ENCODE results near the gene TNFRSF1B.
"Not testable (repeated sequence)": the region's sequence is repeated elsewhere in the genome, so short reads cannot be mapped to it uniquely, and the experiment has no call there.

The TNFRSF1B gene

DNA sequence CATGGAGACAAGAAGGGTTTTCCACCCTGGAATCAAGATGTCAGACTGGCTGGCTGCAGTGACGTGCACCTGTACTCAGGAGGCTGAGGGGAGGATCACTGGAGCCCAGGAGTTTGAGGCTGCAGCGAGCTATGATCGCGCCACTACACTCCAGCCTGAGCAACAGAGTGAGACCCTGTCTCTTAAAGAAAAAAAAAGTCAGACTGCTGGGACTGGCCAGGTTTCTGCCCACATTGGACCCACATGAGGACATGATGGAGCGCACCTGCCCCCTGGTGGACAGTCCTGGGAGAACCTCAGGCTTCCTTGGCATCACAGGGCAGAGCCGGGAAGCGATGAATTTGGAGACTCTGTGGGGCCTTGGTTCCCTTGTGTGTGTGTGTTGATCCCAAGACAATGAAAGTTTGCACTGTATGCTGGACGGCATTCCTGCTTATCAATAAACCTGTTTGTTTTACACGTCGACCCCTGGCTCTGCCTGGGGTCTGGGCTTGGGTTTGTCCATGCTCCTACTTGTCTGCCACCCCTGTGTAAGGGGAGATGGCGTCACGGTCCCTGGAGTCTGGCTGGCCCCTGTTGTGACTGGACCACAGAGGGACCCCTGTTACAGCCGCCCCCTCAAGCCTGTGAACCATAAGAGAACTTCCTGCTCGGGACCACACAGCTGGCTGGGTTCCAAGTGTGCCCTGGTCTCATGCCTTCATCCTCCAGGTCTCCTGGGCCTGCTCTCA, 42.1 kb downstream of the TNFRSF1B start:
- in situ Hi-C loops (cut with HindIII; ENCODE audit: low sequenced_read_pairs) = no loop called here

DNA sequence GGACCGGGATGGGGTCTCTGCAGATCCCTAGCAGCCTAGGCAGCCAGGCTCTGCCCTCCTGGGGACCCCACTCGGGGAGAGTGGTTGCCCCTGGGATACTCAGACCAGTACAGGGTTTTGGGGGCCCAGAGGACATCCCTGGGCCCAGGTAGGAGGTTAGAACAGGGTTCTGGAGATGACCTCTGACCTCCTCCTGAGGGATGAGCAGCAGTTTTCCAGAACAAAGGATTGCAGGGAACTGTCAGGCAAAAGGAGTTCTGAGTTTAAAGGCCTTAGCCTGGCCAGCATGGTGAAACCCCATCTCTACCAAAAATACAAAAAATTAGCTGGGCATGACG, 42.7 kb downstream of the TNFRSF1B start:
- in situ Hi-C loops (cut with HindIII; ENCODE audit: low sequenced_read_pairs) = no loop called here

DNA sequence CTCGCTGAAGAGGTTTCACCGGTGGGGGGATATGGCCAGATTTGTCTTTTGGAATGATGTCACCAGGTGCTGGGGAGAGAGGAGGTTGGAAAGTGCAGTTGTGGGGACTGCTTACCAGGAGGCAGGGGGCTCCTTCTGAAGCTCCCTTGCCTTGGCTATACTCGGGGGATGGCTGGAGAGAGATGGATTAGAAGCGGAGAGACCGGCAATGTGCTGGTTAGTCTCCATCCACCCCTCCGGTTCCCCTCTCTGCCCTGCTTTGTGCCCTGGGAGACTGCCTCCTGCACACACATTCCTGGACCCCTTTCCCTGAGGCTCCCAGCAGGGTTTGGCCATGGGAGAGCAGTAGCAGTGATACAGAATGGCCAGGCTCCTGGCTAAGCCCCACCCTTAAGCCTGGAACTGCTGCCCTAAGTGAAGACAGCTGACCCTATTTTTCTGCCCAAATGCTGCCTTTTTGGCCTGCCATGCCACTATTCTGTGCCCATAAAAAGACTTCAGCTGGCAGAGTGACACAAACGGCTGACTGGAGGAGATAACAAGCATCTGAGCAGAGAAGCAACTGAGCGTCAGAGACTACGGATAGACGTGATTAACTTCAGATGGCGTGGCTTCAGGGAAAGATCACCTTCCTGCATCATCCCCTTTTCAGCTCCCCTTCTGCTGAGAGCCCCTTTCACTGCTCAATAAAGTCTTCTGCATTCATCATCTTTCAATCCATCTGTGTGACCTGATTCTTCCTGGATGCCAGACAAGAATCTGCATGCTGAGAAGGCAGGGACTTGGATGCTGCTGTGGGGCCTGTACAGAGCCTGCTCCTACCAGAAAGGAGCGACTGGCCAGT, 48.5 kb downstream of the TNFRSF1B start:
- in situ Hi-C loops (cut with HindIII; ENCODE audit: low sequenced_read_pairs) = no loop called here

DNA sequence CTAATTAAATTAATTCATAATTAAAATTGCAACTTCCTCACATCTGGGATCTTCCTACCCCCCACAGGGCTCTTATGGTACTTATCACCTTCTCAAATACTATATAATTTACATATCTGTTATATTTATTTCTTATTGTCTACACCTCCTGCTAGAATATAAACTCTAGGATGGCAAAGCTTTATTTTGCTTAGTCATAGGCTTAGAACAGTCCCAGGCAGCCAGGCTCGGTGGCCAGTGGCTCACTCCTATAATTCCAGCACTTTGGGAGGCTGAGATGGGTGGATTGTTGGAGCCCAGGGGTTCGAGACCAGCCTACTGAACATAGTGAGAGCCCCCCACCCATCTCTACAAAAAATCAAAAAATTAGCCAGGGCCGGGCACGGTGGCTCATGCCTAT, 53.0 kb downstream of the TNFRSF1B start:
- in situ Hi-C loops (cut with HindIII; ENCODE audit: low sequenced_read_pairs) = no loop called here

DNA sequence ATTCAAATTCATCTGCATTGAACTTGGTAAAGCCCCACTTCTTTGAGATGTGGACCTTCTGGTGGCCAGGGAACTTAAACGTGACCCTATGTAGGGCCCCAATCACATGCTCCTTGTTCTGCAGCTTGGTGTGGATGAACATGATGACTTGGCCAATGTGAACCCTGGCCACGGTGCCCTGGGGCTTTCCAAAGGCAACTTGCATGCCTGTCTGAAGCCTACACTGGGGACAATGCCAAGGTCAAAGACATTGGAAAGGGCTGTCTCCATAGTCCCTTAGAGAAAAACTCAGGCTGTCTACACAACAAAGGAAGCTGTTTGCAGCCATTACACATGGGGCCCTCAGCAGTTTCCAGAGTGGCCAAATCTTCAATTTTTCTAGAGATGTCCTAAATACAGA, 54.1 kb downstream of the TNFRSF1B start:
- in situ Hi-C loops (cut with HindIII; ENCODE audit: low sequenced_read_pairs) = no loop called here

DNA sequence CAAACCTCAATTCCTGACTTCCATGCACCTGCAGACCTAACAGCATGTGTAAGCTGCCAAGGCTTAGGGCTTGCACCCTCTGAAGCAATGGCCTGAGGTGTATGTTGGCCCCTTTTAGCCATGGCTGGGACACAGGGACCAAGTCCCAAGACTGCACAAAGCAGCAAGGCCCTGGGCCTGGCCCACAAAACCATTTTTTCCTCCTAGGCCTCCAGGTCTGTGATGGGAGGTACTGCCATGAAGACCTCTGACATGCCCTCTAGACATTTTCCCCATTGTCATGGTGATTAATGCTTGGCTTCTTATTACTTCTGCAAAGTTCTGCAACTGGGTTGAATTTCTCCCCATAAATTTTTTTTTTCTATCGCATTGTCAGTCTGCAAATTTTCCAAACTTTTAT, 55.9 kb downstream of the TNFRSF1B start:
- in situ Hi-C loops (cut with HindIII; ENCODE audit: low sequenced_read_pairs) = not testable (repeated sequence)

DNA sequence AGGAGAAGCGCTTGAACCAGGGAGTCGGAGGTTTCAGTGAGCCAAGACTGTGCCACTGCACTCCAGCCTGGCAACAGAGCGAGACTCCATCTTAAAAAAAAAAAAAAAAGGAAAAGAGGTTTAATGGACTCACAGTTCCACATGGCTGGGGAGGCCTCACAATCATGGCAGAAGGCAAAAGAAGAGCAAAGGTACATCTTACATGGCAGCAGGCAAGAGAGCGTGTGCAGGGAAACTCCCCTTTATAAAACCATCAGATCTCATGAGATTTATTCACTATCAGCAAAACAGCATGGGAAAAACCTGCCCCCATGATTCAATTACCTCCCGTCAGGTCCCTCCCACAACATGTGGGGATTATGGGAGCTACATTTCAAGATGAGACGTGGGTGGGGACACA, 57.3 kb downstream of the TNFRSF1B start:
- in situ Hi-C loops (cut with HindIII; ENCODE audit: low sequenced_read_pairs) = not testable (repeated sequence)

DNA sequence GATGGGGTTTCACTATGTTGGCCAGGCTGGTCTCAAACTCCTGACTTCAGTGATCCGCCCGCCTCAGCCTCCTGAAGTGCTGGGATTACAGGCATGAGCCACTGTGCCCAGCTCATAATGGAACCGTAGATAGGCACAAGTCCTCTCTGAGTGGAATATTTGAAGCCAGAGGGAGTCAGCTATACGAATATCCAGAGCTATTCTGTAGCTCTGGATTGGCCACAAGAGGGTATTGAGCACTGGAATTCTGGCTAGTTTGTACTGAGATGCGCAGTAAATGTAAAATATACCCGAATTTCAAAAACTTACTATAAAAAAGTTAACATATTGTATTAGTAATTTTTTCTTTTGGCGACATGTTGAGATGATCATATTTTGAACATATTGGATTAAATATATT, 62.2 kb downstream of the TNFRSF1B start:
- in situ Hi-C loops (cut with HindIII; ENCODE audit: low sequenced_read_pairs) = no loop called here

DNA sequence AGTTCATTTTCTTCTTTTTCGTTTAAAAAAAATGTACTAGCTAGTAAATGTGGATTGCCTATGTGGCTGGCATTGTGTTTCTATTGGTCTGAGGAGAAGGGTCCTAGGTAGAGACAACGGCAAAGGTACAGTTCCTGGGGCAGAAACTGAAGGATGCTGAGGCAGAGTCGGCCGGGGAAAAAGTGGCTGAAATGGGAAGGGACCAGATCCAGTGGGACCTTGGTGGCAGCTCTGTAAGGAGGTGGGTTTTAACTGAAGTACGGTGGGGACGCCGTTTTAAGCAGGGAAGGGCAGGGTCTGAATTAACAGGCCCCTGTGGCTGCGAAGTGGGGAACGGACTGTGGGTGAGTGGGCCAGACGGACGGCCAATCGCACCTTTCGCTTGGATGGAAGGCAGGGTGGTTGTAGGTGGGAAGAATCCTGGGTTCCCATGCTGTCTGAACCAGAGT, 62.6 kb downstream of the TNFRSF1B start:
- in situ Hi-C loops (cut with HindIII; ENCODE audit: low sequenced_read_pairs) = no loop called here

DNA sequence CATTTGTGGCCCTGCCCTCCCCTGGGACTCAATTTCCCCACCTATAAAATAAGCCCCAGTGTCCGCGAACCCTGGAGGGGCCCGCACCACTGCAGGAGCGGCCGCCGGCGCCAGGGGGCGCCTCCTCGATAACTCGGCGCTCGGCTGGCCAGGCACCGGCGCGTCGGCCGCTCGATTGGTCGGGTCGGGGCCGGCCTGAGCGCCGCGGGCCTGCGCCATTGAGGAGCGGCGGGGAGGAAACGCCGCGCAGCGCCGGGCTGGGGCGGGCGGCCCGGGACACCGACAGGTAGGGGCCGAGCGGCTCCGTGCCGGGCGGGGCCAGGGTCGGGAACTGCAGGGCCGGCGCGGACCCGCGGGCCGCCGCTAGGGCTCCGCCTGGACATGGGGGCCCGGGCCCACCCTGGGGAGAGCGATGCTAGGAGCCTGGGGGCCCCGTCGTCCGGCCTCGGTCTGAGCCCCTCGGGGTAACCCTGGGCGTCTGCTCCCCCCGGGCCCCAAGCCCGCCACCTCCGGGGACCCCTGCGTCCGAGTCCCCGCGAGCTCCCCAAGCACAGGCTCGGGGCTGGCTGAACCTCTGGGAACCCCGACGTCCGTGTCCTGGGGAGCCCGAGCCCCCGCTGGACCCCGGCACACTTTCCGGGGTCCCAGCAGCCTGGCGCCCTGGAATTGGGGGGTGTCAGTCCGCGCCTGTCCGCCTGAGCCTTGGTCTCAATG, 63.2 kb downstream of the TNFRSF1B start, which contains the start of gene VPS13D:
Gene VPS13D, plus strand, starts transcription at position 196 of the 714 bp plus-strand sequence. CDS start 4,237 bp downstream, outside the sequence.
- in situ Hi-C loops (cut with HindIII; ENCODE audit: low sequenced_read_pairs) = loop anchor here (5.0 kb wide), 1 partner anchor 103 kb away; no protein-coding TSS in a partner anchor

DNA sequence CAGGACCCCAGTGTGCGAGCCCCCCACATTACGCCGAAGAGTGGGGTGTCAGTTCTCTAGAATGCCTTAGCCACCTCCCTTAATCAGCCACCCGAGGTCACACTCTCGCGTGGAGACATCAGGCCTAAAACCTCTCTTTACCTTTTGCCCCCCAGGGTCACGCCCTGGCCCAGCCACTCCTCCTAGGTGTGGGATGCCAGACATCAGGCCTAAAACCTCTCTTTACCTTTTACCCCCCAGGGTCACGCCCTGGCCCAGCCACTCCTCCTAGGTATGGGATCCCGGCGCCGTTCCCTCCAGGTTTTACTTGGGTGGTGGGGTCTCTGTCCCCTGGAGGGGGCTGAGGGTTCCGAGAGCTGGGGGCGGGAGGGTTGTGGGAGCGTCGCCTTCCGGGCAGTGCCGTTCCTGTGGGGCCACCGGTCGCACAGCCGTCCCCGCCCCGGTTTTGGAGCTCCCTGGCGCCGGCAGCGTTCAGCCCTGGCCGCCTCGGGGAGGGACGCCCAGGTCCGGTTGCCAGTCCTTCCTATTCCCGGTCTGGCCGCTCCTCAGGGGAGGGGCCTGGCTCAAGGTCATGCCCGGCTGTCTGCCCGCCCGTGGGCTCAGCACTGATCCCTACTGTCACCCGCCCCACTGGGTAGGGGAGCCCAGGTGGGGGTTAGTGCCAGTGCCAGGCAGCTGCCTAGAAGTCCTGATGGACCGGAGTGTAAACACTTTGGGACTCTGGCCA, 63.9 kb downstream of the TNFRSF1B start:
- in situ Hi-C loops (cut with HindIII; ENCODE audit: low sequenced_read_pairs) = loop anchor here (5.0 kb wide), 1 partner anchor 103 kb away; no protein-coding TSS in a partner anchor

DNA sequence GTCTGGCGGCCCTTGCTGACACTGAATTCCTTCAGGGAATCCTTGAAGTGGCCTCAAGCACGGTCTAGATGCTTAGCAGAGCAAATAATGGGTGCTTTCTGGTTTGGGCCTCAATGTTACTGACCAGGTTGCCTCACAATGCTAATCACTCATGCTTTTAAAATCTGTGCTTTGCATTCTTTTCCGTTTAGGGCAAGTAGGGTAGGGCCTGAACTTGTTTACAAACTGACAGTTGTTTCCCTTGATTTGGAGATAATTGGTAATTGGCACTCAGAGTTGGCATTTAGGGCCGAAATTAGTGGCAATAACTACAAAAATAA, 64.4 kb downstream of the TNFRSF1B start:
- in situ Hi-C loops (cut with HindIII; ENCODE audit: low sequenced_read_pairs) = loop anchor here (5.0 kb wide), 1 partner anchor 104 kb away; no protein-coding TSS in a partner anchor

DNA sequence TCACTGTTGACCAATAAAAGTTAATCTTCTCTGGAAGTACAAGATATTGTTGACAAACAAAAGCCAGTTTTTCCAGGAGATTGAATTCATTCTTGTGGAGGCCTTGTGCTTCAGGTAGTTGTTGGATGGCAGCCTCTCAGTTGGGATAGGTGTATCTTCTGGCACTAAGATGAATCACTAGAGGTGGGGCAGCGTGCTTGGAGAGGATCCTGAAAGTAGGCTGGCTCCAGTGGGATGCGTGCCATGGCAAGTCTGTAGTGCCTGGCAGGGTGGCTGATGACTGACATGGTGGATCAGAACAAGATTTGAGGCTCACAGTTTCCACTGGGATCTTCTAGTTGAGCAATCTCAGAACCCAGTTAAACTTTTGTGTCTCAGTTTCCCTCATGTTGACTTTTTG, 65.4 kb downstream of the TNFRSF1B start:
- in situ Hi-C loops (cut with HindIII; ENCODE audit: low sequenced_read_pairs) = loop anchor here (5.0 kb wide), 1 partner anchor 105 kb away; no protein-coding TSS in a partner anchor

DNA sequence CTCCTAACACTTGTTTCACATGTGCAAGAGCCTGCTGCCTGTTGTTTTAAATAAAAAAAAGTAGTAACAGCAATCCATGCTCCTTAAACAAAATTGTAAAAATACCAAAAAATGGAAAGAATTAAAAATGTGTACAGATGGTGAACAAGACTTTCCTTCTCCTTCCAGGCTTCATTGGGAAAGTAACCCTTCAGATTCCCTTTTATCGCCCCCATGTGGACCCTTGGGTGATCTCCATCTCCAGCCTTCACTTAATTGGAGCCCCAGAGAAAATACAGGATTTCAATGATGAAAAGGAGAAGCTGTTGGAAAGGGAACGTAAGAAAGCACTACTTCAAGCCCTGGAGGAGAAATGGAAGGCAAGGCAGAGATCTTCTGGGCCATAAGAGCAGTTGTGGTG, 77.3 kb downstream of the TNFRSF1B start:
- in situ Hi-C loops (cut with HindIII; ENCODE audit: low sequenced_read_pairs) = no loop called here

DNA sequence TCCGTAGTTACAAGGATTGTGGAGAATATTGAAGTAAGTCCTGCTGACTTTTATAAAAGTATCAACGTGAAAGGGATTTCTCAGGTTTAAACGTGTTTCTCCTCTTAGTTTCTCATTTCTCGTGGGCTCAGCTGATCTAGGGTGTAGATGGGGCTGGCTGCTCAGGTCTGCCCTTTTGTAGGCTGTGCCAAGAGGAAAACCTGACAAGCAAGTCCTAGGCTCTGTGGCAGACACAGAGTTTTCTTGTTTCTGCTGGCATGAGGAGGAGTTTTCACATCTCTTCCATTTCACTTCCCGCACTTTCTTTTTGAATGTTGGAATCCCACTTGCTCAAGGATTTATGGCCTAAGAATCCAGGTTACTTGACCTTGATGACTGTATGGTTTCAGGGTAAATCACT, 77.8 kb downstream of the TNFRSF1B start:
- in situ Hi-C loops (cut with HindIII; ENCODE audit: low sequenced_read_pairs) = no loop called here

DNA sequence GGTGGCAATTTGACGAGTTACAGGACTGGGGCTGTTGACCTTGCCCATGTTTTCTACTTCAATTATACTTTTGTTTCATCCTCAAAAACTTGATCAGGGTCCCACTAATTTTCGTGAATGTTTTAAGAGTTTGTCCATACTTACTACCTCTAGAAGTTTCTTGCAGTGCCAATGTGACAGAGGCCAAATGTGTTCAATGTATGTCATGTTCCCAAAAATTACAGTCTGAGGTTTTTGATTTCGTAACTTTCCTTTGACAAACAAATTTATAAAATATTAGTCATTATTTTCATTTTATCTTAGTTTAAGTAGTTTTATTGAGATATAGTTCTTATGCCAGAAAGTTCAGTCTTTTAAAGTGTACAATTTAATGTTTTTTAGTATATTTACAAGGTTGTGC, 78.3 kb downstream of the TNFRSF1B start:
- in situ Hi-C loops (cut with HindIII; ENCODE audit: low sequenced_read_pairs) = no loop called here

DNA sequence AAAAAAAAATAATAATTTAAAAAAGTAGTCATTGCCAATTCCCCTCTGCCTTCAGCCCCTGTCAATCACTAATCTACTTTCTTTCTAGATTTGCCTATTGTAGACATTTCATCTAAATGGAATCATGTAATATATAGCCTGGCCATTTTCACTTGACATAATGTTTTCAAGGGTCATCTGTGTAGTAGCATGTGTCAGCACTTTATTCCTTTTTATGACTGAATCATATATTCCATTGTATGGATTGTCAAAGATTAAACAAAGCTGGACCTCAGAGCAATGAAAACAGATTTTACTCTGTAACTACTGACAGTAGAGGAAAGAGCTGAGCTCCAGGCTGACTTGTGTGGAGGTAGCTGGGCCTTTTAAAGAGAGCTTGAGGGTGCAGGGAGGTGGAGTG, 78.9 kb downstream of the TNFRSF1B start:
- in situ Hi-C loops (cut with HindIII; ENCODE audit: low sequenced_read_pairs) = no loop called here

DNA sequence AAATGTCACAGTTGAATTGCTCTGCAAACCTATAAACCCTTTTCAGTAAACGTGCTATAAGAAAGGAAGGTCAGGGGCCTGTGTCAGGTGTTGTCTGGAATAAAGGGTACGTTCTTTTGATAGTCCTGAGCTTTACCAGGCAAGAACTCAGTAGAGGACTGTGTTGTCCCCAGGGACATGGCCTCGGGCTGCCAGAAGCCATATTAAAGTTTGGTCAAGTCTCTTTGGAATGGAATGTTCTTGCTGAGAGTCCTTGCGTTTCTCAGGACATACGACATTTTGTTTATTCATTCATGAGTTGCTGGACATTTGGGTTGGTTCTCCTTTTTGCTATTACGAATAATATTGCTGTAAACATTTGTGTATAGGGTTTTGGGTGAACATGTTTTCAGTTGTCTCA, 79.8 kb downstream of the TNFRSF1B start:
- in situ Hi-C loops (cut with HindIII; ENCODE audit: low sequenced_read_pairs) = no loop called here

DNA sequence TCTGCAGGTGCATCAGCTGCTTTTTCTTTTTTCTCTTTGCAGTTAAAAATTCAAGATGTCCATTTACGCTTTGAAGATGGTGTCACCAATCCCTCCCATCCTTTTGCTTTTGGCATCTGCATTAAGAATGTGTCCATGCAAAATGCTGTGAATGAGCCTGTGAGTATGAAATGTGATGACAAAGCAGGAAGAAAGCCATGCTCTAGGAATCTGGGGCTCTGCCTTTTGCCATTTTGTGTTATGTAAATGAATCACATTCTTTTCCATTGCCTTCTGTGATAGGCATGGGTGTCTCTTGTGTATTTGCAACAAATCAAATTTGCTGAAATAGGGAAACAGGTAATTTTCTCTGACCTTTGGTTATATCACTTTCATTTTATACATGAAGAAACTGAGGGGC, 82.4 kb downstream of the TNFRSF1B start:
- in situ Hi-C loops (cut with HindIII; ENCODE audit: low sequenced_read_pairs) = no loop called here

DNA sequence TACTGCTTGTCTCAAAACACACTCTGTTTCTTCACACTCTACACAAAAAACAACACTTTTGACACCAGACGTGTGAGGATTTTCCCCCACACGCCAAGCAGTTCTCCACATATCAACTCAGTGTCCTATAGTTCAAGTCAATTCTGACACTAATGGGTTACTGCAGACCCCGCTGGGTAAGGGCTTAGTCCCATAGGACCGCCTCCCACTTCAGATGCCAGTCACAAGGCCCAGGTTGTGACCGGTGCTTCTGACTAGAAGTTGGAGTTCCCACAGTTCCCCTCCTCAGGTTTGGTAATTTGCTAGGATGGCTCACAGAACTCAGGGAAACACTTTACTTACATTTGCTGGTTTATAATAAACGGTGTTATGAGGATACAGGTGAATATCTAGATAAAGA, 83.0 kb downstream of the TNFRSF1B start:
- in situ Hi-C loops (cut with HindIII; ENCODE audit: low sequenced_read_pairs) = no loop called here

DNA sequence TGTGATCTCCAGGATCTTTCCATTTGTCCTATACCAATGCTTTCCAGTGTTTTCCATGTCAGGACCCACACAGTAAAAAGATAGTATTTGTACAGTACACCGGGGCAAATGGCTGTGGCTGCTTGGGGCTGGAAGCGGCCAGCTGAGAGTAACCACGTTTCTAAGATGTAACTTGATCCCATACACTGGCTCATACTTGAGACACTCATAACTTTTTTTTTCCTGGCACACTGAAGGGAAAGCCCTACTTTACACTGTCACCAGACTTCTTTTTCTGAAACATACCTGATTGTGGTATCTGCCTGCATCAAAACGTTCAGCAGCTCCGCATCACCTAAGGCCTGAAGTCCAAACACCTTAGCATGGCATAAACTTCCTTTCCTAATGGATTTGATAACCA, 84.7 kb downstream of the TNFRSF1B start:
- in situ Hi-C loops (cut with HindIII; ENCODE audit: low sequenced_read_pairs) = no loop called here

Measured in endothelial cell of hepatic sinusoid (primary cell).